Measurements from ENCODE around the gene PLA2G4A.

PLA2G4A gene

DNA sequence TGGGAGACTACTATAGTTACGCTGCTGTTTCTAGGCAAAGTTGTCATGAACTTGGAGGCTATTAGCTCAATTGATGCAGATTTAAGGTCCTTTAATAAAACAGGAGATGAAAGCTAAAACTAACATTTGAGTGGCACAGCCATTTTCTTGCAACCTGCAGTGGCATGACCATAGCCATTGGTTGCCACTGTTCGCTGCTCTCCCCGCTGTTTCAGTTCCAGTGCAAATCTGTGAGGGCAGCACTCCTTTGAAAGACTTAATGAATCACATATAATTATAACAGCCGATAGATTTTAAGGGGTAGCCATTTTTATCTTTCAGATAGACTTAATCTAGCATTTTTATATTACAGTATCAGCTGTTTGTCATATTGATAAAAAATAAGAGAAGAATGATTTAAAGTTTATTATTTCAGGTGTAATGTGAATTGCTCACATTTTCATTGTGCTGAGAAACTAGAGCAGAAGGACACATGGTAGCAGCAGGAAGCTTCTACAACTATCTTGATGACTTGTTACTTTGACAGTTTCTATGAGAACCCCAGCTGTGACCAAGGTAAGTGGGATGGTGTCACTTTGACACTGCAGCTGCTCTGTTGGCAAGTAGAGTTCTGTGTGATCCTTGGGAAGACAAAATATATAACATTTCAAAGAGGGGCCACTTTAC, 203.7 kb downstream of the PLA2G4A start:
- DNase-seq (ENCODE audit: low read depth) = no peak

- no peak for DNase-seq (ENCODE audit: low read depth)
Measured at GRCh38 chr1:187032982-187033692, 204.4 kb downstream of the PLA2G4A start.

DNA sequence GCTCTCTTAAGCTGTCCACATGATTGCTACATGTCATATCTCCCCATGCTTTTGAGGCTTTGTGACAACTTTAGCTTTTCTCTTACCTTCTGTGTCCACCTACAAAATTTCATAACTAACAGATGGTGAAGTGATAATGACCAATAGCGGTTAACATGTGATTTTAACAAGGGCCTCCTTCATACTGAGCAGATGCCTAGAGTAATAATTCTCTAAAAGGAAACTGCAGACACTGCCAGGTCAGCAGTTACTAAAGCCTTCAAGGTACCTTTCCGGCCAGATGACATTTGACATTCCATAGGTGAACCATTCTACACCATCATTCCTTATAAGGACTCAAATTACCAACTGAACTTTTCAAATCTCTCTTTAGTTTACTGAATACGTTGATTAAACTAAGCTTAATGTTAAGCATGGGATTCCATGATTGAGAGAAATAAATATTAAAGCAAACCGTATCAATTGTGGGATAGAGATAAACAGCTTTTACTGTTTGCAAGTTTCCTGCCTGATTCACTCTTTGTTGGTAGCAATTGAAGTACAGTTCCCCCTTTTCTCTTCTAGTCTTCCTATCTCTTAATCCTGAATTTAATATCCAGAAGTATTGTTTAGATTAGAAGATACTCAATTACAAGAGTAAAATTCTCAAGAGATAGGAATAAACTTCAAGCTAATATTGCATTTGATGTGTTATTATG, 205.1 kb downstream of the PLA2G4A start:
- no peak for DNase-seq (ENCODE audit: low read depth)

DNA sequence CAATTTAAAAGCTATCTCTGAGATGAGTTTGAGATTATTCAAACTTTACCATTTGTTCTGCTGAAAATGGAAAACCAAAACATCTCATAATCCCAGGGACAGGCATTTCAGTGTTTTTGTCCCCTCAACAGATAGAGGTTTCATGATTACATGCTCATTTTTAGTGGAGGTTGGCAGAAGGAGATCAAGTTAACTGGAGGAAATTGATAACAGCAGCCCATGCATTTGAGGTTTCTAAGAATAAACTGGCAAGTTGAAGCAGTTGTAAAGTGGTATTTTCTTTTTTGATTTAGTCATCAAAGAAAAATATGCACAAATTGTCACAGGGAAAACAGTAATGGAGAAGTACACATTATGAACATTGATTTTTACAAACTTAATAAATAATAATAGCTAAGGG, 205.8 kb downstream of the PLA2G4A start:
- no peak for DNase-seq (ENCODE audit: low read depth)

DNA sequence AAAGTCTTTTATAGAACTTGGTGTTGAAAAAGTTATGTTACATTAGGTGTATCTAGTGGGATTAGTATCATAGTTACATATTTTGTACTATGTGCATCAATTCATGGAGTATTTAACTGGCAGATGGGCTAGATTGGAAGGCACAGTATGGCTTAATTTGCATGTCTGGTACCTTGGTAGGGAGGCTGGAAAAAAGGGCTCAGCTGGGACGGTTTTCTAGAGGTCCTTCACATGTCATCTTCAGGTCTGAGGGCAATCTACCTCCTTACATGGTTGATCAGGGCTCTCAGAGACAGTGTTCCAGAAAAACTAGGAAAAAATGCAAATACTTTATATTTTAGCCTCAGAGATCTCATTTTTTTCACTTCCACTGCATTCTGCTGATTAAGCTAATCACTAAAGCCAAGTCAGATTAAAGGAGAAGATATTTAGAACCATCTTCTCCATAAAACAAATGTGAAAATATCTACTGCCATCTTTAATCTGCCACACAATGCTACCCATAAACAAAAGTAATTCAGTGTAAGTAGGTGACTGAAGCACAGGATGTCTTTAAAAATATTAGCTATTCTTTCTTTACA, 209.3 kb downstream of the PLA2G4A start:
- no peak for DNase-seq (ENCODE audit: low read depth)

All from activated T-helper 1 cell treated with Interleukin-2 at 50 U/mL for 16 hours (primary cell).